HG02938 (cell line): ENCODE data around the gene RHBDD3.
"Not testable (repeated sequence)": the region's sequence is repeated elsewhere in the genome, so short reads cannot be mapped to it uniquely, and the experiment has no call there.

Experiments used
- ATAC-seq: cut with Tn5 transposase; IDR thresholded peaks from one replicate; pipeline ENCODE4 v1.9.1; 2021; ENCODE audit warnings: mild to moderate bottlenecking, moderate library complexity; ENCODE audit not compliant: unreplicated experiment

Gene RHBDD3

DNA sequence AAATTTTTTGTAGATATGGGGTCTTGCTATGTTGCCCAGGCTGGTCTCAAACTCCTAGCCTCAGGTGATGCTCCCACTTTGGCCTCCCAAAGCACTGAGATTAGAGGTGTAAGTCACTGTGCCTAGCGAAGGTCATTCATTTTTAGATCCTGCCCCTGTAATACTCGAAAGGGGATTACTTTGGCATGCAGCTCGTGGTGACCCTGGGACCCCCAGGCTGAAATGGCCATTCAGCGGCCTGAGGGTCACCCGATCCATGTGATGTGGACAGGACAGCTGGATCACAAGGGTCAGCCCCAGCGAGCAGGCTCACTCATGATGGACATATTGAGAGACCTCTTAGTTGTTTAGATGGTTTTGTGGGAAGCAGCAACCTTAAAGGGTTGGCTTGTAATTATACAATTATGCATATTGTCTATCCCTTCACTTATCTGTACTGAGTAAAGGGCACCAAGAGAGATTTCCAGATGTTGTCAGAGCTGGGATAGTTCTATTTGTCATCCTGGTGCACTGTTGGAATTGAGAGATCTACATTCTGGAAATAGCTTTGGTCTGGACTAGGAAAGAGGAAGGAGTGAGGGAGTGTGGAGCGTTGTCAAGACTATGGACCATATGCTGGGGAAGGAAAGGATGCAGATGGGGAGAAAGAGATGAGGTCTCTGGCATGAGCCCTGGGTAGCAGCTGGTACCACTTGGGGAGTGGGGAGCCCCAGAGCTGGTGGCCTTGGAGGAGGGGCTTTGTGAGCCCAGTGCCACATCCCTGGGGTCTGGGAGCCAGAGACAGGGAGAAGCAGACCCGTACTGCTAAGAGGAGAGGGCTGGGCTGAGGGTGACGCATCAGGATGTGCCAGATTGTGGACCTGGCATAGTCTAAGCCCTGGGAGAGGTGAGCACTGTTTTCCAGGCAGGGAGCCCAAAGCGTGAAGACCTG, 15.5 kb downstream of the RHBDD3 start:
- no peak for ATAC-seq

GRCh38 chr22:29251265-29251664, 16.5 kb downstream of the RHBDD3 start:
- ATAC-seq: no peak

- ATAC-seq: not testable (repeated sequence)
Measured at GRCh38 chr22:29247891-29248290, 19.9 kb downstream of the RHBDD3 start.

- ATAC-seq: no peak
Measured at GRCh38 chr22:29245626-29246385, 22.0 kb downstream of the RHBDD3 start.

GRCh38 chr22:29244785-29245625, 22.8 kb downstream of the RHBDD3 start:
- ATAC-seq: no peak

GRCh38 chr22:29243874-29244446, 23.8 kb downstream of the RHBDD3 start:
- ATAC-seq: no peak

- not testable (repeated sequence) for ATAC-seq
Measured at GRCh38 chr22:29240481-29240880, 27.3 kb downstream of the RHBDD3 start.

- ATAC-seq: no peak
Measured at GRCh38 chr22:29233277-29233877, 34.4 kb downstream of the RHBDD3 start.

DNA sequence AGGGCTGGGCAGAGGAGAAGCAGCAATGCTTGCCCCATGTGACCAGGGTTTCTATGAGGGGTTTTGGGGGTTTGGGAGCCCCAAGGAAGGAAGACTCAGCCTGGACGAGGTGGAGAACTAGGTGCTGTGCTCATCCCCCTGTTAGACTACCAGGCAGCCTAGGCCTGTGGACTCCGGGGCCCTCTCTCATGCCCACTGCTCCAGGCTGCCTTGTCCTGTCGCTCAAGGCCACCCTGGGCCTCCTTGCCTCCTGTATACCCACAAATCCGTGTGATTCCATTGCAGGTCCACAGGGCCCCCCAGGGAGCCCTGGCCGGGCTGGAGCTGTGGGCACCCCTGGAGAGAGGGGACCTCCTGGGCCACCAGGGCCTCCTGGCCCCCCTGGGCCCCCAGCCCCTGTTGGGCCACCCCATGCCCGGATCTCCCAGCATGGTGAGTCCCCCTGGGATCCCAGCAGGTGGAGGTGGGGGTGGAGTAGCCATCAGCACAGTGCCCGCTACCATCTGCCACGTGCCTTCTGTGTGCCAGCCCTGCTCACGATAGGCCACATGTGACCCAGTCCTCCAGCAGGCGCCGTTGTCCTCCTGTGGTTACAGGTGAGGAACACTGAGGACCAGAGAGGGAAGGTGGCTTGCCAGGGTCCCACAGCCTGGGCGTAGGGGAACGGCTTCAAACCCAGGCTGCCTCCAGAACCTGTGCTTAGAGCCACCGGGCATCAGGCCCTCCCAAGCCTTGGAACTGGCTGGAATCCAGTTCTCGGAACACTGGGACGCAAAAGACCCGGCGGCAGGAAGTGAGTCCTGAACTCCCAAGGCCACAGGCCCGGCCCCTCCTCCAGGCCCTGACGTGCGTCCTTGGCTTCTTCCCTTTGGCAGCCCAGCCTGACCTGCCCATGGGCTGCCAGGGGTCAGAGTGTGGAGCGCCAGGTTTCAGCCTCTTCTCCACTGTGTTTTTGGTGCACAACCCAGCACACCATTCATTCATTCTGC, 35.5 kb downstream of the RHBDD3 start:
- no peak for ATAC-seq

- no peak for ATAC-seq
Measured at GRCh38 chr22:29230972-29231875, 36.6 kb downstream of the RHBDD3 start.

GRCh38 chr22:29226351-29226981, 41.3 kb downstream of the RHBDD3 start:
- ATAC-seq: no peak

DNA sequence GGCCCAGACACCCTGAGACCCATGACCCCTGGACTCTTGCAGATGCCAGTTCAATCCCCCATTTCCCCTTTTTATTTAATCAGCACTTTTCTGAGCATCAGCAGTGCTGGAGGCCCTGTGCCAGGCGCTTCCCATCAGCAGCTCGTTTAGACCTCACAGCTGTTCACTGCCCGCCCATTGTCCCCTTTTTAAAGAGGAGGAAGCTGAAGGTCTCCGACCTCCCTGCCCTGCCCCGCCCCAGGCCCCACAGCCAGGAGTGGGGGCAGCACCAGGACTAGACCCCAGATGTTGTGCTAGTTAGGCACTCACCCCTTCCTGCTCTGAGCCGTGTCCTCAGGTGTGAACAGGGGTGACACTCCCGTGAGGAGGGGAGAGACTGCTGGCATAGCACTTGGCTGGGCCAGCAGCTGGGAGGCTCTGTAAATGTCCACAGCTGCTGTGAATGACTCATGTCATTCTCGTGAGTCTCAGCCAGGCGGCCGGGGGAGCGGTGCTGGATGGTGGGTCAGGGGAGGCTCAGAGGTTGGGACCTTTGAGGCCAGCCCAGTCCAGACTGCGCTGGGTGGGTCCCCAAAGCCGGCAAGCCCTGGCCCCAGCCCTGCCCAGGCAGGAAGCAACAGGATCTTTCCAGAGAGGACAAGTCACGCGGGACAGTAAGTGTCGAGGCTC, 42.2 kb downstream of the RHBDD3 start:
- no peak for ATAC-seq

DNA sequence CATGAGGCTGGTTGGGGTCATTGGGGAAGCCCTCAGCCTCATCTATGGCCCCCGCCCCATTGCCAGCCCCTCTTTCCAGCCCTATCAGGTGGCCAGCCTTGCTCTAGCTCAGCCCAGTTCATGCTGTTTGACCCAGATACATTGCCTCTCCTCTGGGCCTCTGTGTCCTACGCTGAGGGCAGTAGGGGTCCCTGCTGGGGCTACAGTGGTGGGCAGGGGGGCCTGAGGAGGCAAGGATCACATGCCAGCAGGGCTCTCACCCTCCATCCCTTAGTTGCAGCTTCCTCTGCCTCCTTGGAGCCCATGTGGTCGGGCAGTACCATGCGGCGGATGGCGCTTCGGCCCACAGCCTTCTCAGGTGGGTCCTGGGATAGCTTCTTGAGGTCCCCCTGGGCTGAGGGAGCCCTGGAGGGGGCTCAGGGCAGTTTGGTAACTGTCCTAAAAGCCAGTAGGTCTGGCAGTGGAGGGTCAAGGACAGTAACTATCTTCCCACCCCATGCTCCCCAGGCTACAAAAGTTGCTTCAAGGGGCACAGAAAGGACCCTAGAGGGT, 42.8 kb downstream of the RHBDD3 start:
- no peak for ATAC-seq

DNA sequence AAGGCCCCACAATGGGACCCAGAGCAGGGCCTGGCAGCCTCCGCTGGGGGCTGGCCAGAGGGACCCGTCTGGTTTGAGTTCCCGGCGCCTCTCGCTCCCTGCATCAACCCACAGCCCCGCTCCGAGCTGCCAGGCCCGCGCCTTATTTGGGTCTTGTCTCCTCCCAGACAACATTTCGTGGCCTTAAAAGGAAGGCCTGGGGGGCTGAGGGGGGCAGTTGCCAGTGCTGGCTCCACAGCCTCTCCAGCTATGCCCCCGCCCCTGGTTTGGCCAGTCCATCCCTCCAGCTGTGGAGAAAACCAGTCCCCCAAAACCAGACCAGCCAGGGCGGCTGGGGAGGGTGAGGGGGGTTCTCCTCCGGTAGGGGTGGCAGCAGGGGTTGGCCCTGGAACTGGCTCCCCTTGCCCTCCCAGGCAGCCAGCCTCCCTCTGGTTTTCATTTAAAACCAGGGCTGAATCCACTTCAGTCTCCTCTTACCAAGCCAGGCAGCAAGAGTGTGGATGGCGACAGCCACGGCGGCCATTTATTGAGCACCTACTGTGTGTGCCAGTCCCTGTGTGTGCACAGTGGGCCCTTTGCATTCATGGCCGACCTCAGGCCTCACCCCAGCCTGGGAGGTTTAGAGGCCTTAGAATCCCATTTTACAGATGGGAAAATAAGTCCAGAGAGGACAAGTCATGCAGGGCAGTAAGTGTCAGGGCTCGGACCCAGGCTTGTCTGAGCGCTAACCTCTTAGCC, 43.5 kb downstream of the RHBDD3 start:
- no peak for ATAC-seq

DNA sequence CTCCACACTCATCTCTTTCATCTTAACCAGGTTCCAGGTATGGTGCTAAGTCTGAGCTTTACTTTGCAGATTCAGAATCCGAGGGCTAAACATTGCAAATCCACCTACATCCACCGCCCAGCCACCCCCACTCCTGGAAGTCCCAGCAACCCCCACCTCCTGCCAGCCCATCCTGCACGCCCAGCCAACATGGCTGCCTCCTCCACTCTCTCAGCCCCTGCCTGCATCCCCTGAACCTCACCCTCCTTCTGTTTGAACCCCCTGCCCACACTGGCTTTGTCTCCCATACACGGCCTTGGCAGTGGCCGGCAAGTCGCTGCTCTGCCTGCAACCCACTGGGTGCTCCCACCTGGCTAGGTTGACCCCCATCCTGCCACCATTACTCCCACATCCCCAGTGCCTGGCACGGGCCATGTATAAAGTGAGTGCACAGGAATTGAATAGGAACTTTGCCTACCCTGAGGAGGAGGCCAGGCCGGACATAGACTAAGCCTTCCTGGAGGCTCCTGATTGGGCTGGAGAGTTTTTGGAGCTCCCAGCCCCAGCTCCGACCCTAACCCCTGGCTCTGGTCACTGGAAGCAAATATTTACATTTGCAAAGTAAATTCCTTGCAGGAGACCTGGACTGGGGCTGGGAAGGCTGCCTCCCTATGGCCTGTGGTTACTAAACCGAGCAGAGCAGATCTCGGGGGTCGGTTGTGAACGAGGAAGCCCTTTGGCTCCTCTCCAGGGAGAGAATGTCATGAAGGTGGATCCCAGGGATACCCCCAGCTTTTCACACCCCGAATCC, 47.7 kb downstream of the RHBDD3 start:
- no peak for ATAC-seq
